ENCODE results near the gene MTUS2.

Gene MTUS2

DNA sequence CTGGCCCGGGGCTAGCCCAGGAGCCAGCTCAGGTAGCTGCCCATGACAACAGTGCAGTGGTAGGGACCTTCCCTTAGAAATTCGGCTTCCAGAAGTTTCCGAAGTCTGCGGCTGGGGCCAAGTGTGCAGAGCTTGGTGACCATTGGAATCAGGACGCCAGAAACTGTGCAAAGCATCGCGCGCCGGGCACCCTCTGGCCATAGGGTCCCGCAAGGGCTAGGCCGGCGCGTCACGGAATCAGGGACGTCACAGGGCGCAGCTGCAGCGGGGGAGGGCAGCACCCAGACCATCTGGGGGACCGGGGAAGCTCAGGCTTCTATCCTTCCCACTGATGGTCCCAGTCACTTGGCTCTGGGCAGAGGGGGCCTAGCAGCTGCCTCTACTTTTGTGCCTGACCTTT lies 219.1 kb downstream of the MTUS2 start:
- Histone ChIP-seq H3K27ac (replicated peaks) (no peak overlapping the region), H3K4me3 (replicated peaks; ENCODE audit: insufficient read depth, low read length) (no peak overlapping the region), H3K27me3 (ENCODE audit: insufficient read depth, poor library complexity, severe bottlenecking) (peaks cover 8% of the 10 kb centered on the region)
- no peak for TF ChIP-seq GABPA (IDR thresholded peaks at IDR 0.05; ENCODE audit: low read depth)
- TF ChIP-seq, protein P1, sequence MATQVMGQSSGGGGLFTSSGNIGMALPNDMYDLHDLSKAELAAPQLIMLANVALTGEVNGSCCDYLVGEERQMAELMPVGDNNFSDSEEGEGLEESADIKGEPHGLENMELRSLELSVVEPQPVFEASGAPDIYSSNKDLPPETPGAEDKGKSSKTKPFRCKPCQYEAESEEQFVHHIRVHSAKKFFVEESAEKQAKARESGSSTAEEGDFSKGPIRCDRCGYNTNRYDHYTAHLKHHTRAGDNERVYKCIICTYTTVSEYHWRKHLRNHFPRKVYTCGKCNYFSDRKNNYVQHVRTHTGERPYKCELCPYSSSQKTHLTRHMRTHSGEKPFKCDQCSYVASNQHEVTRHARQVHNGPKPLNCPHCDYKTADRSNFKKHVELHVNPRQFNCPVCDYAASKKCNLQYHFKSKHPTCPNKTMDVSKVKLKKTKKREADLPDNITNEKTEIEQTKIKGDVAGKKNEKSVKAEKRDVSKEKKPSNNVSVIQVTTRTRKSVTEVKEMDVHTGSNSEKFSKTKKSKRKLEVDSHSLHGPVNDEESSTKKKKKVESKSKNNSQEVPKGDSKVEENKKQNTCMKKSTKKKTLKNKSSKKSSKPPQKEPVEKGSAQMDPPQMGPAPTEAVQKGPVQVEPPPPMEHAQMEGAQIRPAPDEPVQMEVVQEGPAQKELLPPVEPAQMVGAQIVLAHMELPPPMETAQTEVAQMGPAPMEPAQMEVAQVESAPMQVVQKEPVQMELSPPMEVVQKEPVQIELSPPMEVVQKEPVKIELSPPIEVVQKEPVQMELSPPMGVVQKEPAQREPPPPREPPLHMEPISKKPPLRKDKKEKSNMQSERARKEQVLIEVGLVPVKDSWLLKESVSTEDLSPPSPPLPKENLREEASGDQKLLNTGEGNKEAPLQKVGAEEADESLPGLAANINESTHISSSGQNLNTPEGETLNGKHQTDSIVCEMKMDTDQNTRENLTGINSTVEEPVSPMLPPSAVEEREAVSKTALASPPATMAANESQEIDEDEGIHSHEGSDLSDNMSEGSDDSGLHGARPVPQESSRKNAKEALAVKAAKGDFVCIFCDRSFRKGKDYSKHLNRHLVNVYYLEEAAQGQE (IDR thresholded peaks at IDR 0.05; ENCODE audit: insufficient replicate concordance, low read depth), result no peak
- TF ChIP-seq, protein P2, sequence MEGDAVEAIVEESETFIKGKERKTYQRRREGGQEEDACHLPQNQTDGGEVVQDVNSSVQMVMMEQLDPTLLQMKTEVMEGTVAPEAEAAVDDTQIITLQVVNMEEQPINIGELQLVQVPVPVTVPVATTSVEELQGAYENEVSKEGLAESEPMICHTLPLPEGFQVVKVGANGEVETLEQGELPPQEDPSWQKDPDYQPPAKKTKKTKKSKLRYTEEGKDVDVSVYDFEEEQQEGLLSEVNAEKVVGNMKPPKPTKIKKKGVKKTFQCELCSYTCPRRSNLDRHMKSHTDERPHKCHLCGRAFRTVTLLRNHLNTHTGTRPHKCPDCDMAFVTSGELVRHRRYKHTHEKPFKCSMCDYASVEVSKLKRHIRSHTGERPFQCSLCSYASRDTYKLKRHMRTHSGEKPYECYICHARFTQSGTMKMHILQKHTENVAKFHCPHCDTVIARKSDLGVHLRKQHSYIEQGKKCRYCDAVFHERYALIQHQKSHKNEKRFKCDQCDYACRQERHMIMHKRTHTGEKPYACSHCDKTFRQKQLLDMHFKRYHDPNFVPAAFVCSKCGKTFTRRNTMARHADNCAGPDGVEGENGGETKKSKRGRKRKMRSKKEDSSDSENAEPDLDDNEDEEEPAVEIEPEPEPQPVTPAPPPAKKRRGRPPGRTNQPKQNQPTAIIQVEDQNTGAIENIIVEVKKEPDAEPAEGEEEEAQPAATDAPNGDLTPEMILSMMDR (IDR thresholded peaks at IDR 0.05; ENCODE audit: insufficient read depth, low read length), result no peak
- no peak for TF ChIP-seq POLR2AphosphoS5 (IDR thresholded peaks at IDR 0.05; ENCODE audit: low read depth)
- no peak for TF ChIP-seq SPI1 (IDR thresholded peaks at IDR 0.05; ENCODE audit: borderline replicate concordance, low read depth)
- no peak for DNase-seq (ENCODE audit: low read depth in 1 of 2, low spot score in 1 of 2)

DNA sequence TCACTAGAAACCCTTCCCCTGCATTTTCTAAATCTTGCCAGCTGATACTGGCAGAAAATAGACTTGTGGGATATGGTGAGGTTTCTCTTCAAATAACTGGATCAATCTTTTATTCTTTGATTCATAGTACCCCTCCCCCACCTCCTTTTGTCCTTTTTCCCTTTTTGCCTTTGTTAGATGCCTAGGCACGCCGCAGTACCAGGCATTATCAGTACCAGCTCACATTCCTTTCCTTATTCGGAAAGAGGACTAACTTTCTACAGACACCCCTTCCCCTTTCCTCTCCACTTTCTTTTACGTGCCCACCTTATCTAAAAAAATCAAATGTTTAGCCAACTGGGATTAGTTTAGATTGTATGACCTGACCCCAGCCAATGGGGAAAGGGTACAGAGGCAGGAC lies 226.4 kb downstream of the MTUS2 start:
- no peak for DNase-seq (ENCODE audit: low read depth in 1 of 2, low spot score in 1 of 2)
- Histone ChIP-seq H3K27ac (replicated peaks) (no peak overlapping the region), H3K4me3 (replicated peaks; ENCODE audit: insufficient read depth, low read length) (no peak overlapping the region), H3K27me3 (ENCODE audit: insufficient read depth, poor library complexity, severe bottlenecking) (no peaks in the 10 kb centered on the region)
- TF ChIP-seq, protein P1 (IDR thresholded peaks at IDR 0.05; ENCODE audit: insufficient replicate concordance, low read depth), result no peak
- TF ChIP-seq SPI1 (IDR thresholded peaks at IDR 0.05; ENCODE audit: borderline replicate concordance, low read depth) (no peak), POLR2AphosphoS5 (IDR thresholded peaks at IDR 0.05; ENCODE audit: low read depth) (no peak), GABPA (IDR thresholded peaks at IDR 0.05; ENCODE audit: low read depth) (no peak)
- TF ChIP-seq, protein P2 (IDR thresholded peaks at IDR 0.05; ENCODE audit: insufficient read depth, low read length), result no peak

DNA sequence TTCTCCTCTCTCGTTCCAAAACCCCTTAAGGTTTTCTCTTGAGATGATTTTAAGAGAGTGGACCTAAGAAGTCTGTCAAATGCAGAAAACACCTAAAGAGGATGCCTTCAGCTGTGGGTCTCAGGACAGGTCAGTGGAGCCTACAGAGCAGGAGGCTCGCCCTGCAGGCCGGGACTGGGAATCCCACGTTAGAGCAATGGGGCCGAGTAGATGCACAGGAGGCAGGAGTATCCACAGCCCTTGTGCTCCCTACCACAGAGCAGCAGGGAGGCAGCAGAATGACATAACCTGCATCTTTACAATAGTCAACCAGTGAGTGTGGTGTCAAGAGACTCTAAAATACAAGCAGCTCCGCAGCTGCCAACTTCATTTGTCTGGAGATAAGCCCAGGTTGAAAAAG lies 229.4 kb downstream of the MTUS2 start:
- no peak overlapping the region for H3K27ac ChIP-seq (replicated peaks)
- H3K4me3 ChIP-seq (replicated peaks; ENCODE audit: insufficient read depth, low read length), result no peak overlapping the region

More for the DNA sequence above, 229.4 kb downstream of the MTUS2 start:
- TF ChIP-seq GABPA (IDR thresholded peaks at IDR 0.05; ENCODE audit: low read depth) (no peak), POLR2AphosphoS5 (IDR thresholded peaks at IDR 0.05; ENCODE audit: low read depth) (no peak), SPI1 (IDR thresholded peaks at IDR 0.05; ENCODE audit: borderline replicate concordance, low read depth) (no peak)
- TF ChIP-seq, protein P1 (IDR thresholded peaks at IDR 0.05; ENCODE audit: insufficient replicate concordance, low read depth), result no peak
- TF ChIP-seq, protein P2 (IDR thresholded peaks at IDR 0.05; ENCODE audit: insufficient read depth, low read length), result no peak
- no peak for DNase-seq (ENCODE audit: low read depth in 1 of 2, low spot score in 1 of 2)
- H3K27me3 ChIP-seq (ENCODE audit: insufficient read depth, poor library complexity, severe bottlenecking), result no peaks in the 10 kb centered on the region

Data from HL-60 (cell line).